IMR-90 (cell line): Measurements from ENCODE around the gene SRPK2.

Experiments used
- CEBPB ChIP-seq: IDR thresholded peaks from 2 replicates; pipeline ENCODE4 v1.6.1; 2012; ENCODE audit warnings: low read depth, low read length, improper control_type of control experiment
- CTCF ChIP-seq: conservative IDR thresholded peaks from 2 replicates; pipeline ENCODE4 v1.5.1; 2012; ENCODE audit warnings: mild to moderate bottlenecking, low read depth, low read length, improper control_type of control experiment
- FOS ChIP-seq: fragments of 150-350 bp; IDR thresholded peaks from 2 replicates; pipeline ENCODE4 v1.6.1; 2016; ENCODE audit warnings: low read depth, low read length
- MAZ ChIP-seq: IDR thresholded peaks from 2 replicates; pipeline ENCODE4 v1.6.1; 2012; ENCODE audit warnings: low read depth, mild to moderate bottlenecking, low read length, improper control_type of control experiment, moderate library complexity, borderline replicate concordance
- MXI1 ChIP-seq: IDR thresholded peaks from 2 replicates; pipeline ENCODE4 v1.6.1; 2012; ENCODE audit warnings: low read depth, mild to moderate bottlenecking, low read length, moderate library complexity, borderline replicate concordance
- POLR2A ChIP-seq: IDR thresholded peaks from 2 replicates; pipeline ENCODE4 v1.6.1; 2012; ENCODE audit warnings: mild to moderate bottlenecking, low read depth, low read length
- RCOR1 ChIP-seq: IDR thresholded peaks from 2 replicates; pipeline ENCODE4 v1.6.1; 2012; ENCODE audit warnings: mild to moderate bottlenecking, low read length, improper control_type of control experiment; ENCODE audit not compliant: insufficient replicate concordance
- SMC3 ChIP-seq: fragments of 150-350 bp; IDR thresholded peaks from 2 replicates; pipeline ENCODE4 v1.6.1; 2016; ENCODE audit warnings: low read depth, mild to moderate bottlenecking, antibody characterized with exemption, low read length, moderate library complexity

GRCh38 chr7:105094966-105095365 lies 293.8 kb downstream of the SRPK2 start:
- TF ChIP-seq SMC3 (no peak), RCOR1 (no peak), CTCF (no peak), FOS (no peak), POLR2A (no peak), MXI1 (no peak), MAZ (no peak), CEBPB (no peak)
